ENCODE results near the gene SYCE1L.
"Not testable (repeated sequence)": the region's sequence is repeated elsewhere in the genome, so short reads cannot be mapped to it uniquely, and the experiment has no call there.

SYCE1L gene

GRCh38 chr16:77206533-77206932 lies 7.3 kb downstream of the SYCE1L start:
- DNase-seq, result no peak

GRCh38 chr16:77207030-77207429 lies 7.8 kb downstream of the SYCE1L start:
- DNase-seq, result peak; percentile 6

- DNase-seq, result no peak
Observed at GRCh38 chr16:77208382-77208781, 9.2 kb downstream of the SYCE1L start.

- peak; percentile 20 for DNase-seq
Observed at GRCh38 chr16:77211880-77212740, 12.9 kb downstream of the SYCE1L start.

- peak; percentile 31 for DNase-seq
Observed at GRCh38 chr16:77212741-77213541, 13.7 kb downstream of the SYCE1L start.

GRCh38 chr16:77213542-77214106 lies 14.4 kb downstream of the SYCE1L start:
- DNase-seq, result peak; percentile 96

- DNase-seq, result no peak
Observed at GRCh38 chr16:77214411-77215138, 15.4 kb downstream of the SYCE1L start.

- no peak for DNase-seq
Observed at GRCh38 chr16:77219437-77219836, 20.2 kb downstream of the SYCE1L start.

- no peak for DNase-seq
Observed at GRCh38 chr16:77220427-77220826, 21.2 kb downstream of the SYCE1L start.

- DNase-seq, result no peak
Observed at GRCh38 chr16:77221482-77221881, 22.3 kb downstream of the SYCE1L start.

GRCh38 chr16:77223184-77223583 lies 24.0 kb downstream of the SYCE1L start:
- DNase-seq, result no peak

GRCh38 chr16:77225182-77225581 lies 26.0 kb downstream of the SYCE1L start:
- DNase-seq, result no peak

GRCh38 chr16:77227745-77228144 lies 28.5 kb downstream of the SYCE1L start:
- DNase-seq, result no peak

- no peak for DNase-seq
Observed at GRCh38 chr16:77231047-77231446, 31.8 kb downstream of the SYCE1L start.

GRCh38 chr16:77233799-77234519 lies 34.8 kb downstream of the SYCE1L start:
- no peak for DNase-seq

GRCh38 chr16:77234611-77235010 lies 35.4 kb downstream of the SYCE1L start:
- no peak for DNase-seq

GRCh38 chr16:77236063-77236511 lies 36.9 kb downstream of the SYCE1L start:
- peak; percentile 66 for DNase-seq

- no peak for DNase-seq
Observed at GRCh38 chr16:77238593-77238992, 39.4 kb downstream of the SYCE1L start.

GRCh38 chr16:77242471-77242870 lies 43.3 kb downstream of the SYCE1L start:
- not testable (repeated sequence) for DNase-seq

- no peak for DNase-seq
Observed at GRCh38 chr16:77246150-77246549, 46.9 kb downstream of the SYCE1L start.

- peak; percentile 37 for DNase-seq
Observed at GRCh38 chr16:77250400-77250799, 51.2 kb downstream of the SYCE1L start.
